ENCODE data around the gene METTL26. TPM values are rescaled to one million over a fixed set of nuclear protein-coding genes. Genes with fewer than 3 reads are reported as not detected.

Gene METTL26
- total and polyA plus RNA-seq, 2 of the 4 experiments (the other 2 are of a cell fraction): 46.8 to 128 TPM

- no peak overlapping the region for H3K4me2 ChIP-seq (ENCODE audit: low read depth, low read length)
- no TSS peak for BruUV-seq (replicated peaks)
- no peak for DNase-seq
- no peak overlapping the region for H3K18ac ChIP-seq (ENCODE audit: low read depth, low read length)
- no peak overlapping the region for H2AK9ac ChIP-seq (replicated peaks; ENCODE audit: low read depth, low read length, poor library complexity)
- no peaks in the 10 kb centered on the region for H3K27me3 ChIP-seq (ENCODE audit: control insufficient read depth, insufficient read depth, low read length)
- no peak overlapping the region for H3K9ac ChIP-seq (ENCODE audit: low read depth, low read length)
- ChIA-PET CTCF (no interaction called here), POLR2A (ENCODE audit: unreplicated experiment) (no interaction called here)
- in situ Hi-C loops (cut with MboI; ENCODE audit: low sequenced_read_pairs): loop anchor here (10.0 kb wide), 1 partner anchor 252 kb away; the partner anchor contains the start of gene NME4
- H2BK15ac ChIP-seq (ENCODE audit: low read depth, low read length): no peak overlapping the region
- H3K4ac ChIP-seq (ENCODE audit: low read depth, low read length): no peak overlapping the region
- no peak overlapping the region for H2AK5ac ChIP-seq (ENCODE audit: low read depth, low read length)
- H4K91ac ChIP-seq (ENCODE audit: insufficient read depth, low read depth, low read length): no peak overlapping the region
- intact Hi-C loops (cut with micrococcal nuclease): no loop called here
- no peak overlapping the region for H4K5ac ChIP-seq (ENCODE audit: low read depth, low read length)
- no peak for TF ChIP-seq MAZ (IDR thresholded peaks at IDR 0.05; ENCODE audit: borderline replicate concordance, low read depth, low read length)
- no peak for TF ChIP-seq SMC3 (IDR thresholded peaks at IDR 0.05; ENCODE audit: low read depth, low read length)
- no peak for TF ChIP-seq BHLHE40 (IDR thresholded peaks at IDR 0.05; ENCODE audit: low read depth, low read length)
- no peak for TF ChIP-seq CTCF (conservative IDR thresholded peaks at IDR 0.05; ENCODE audit: low read depth, low read length)
- no peak for TF ChIP-seq USF2 (IDR thresholded peaks at IDR 0.05; ENCODE audit: low read depth, low read length)
- TF ChIP-seq CHD1 (IDR thresholded peaks at IDR 0.05; ENCODE audit: low read depth, low read length): no peak
- no peak for TF ChIP-seq POLR2A (IDR thresholded peaks at IDR 0.05; ENCODE audit: low read depth, low read length)
- TF ChIP-seq CEBPB (IDR thresholded peaks at IDR 0.05; ENCODE audit: low read depth, low read length): no peak
- TF ChIP-seq RFX5 (IDR thresholded peaks at IDR 0.05; ENCODE audit: low read depth, low read length): no peak
- no peak for TF ChIP-seq FOS (IDR thresholded peaks at IDR 0.05; ENCODE audit: low read depth, low read length)
- no peak for TF ChIP-seq RAD21 (IDR thresholded peaks at IDR 0.05; ENCODE audit: low read length)
- no peak overlapping the region for H3K14ac ChIP-seq (replicated peaks; ENCODE audit: low read depth, low read length)
- H2BK20ac ChIP-seq (ENCODE audit: low read depth, low read length): no peak overlapping the region
- H3K23ac ChIP-seq (ENCODE audit: low read depth, low read length): no peak overlapping the region
- H3K4me3 ChIP-seq (ENCODE audit: insufficient read depth, low read depth, low read length): no peak overlapping the region
- no peak for ATAC-seq (ENCODE audit: low read depth)
- H3K36me3 ChIP-seq (ENCODE audit: control insufficient read depth, insufficient read depth, low read length): no peaks in the 10 kb centered on the region
- no peaks in the 10 kb centered on the region; the same call in 1 of the 2 replicates for H4K20me1 ChIP-seq (ENCODE audit: insufficient read depth, low read length)
- peaks cover 21% of the 10 kb centered on the region for H3K4me1 ChIP-seq (ENCODE audit: control insufficient read depth, insufficient read depth, low read length)
- no peak overlapping the region for H3K56ac ChIP-seq (ENCODE audit: extremely low read depth, insufficient read depth, low read length)
- H3K9me1 ChIP-seq (ENCODE audit: insufficient read depth, low read length): peaks cover 15% of the 10 kb centered on the region
- WGBS, 2 experiments (ENCODE audit: extremely low coverage in 2 of 2, insufficient read length in 1 of 2): 87% methylated on average over 3 of the region's 22 CpGs; no CpG with 5 or more reads in 1 of the 2 experiments
- no peak overlapping the region for H4K8ac ChIP-seq (ENCODE audit: low read depth in 2 of 2, low read length in 2 of 2)
- dilution Hi-C loops (cut with HindIII; ENCODE audit: low sequenced_read_pairs, unreplicated experiment): no loop called here
- H2AFZ ChIP-seq (replicated peaks; ENCODE audit: low read length, poor library complexity): peak overlapping the region; percentile 23
- no peaks in the 10 kb centered on the region for H3K9me3 ChIP-seq (ENCODE audit: control insufficient read depth, insufficient read depth, low read length)
- no peak overlapping the region for H3K27ac ChIP-seq (ENCODE audit: insufficient read depth, low read length)
- H3K79me1 ChIP-seq (ENCODE audit: low read depth in 1 of 2, low read length in 2 of 2): peaks cover 13 to 55% of the 10 kb centered on the region in 2 experiments; a peak in 3 of 4 replicates
- no peak overlapping the region for H2BK120ac ChIP-seq (ENCODE audit: low read depth, low read length)
- H2BK5ac ChIP-seq (ENCODE audit: low read depth, low read length, poor library complexity, severe bottlenecking): no peak overlapping the region
Observed at GRCh38 chr16:646679-647172, 10.6 kb upstream of the METTL26 start.

Measured in IMR-90 (cell line).